ENCODE measurements around the gene CCL28.

DNA sequence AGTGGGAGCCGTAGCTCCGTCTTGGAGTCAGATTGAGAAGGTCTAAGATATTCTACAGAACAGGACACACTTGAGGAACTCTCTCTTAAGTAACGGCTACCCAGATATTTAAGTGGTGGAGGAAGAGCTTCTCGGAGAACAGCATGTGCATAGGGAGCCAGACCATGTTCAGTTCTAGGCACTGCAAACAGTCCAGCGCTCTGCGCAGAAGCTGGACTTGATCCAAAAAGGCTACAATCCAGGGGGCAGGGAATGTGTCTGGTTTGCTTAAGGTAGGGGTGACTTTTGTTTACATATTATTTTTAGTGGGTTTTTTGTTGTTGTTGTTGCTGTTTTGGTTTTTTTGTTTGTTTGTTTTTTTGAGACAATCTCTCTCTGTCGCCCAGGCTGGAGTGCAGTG is 16.8 kb upstream of the CCL28 start:
- TF ChIP-seq, protein P1, sequence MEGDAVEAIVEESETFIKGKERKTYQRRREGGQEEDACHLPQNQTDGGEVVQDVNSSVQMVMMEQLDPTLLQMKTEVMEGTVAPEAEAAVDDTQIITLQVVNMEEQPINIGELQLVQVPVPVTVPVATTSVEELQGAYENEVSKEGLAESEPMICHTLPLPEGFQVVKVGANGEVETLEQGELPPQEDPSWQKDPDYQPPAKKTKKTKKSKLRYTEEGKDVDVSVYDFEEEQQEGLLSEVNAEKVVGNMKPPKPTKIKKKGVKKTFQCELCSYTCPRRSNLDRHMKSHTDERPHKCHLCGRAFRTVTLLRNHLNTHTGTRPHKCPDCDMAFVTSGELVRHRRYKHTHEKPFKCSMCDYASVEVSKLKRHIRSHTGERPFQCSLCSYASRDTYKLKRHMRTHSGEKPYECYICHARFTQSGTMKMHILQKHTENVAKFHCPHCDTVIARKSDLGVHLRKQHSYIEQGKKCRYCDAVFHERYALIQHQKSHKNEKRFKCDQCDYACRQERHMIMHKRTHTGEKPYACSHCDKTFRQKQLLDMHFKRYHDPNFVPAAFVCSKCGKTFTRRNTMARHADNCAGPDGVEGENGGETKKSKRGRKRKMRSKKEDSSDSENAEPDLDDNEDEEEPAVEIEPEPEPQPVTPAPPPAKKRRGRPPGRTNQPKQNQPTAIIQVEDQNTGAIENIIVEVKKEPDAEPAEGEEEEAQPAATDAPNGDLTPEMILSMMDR (conservative IDR thresholded peaks at IDR 0.05) = no peak
- no peak for TF ChIP-seq EZH2 (IDR thresholded peaks at IDR 0.05; ENCODE audit: low read depth)
